Left ventricle myocardium inferior (tissue), 1 donor: ENCODE data around the gene PTGER1. TPM values are rescaled to one million over a fixed set of nuclear protein-coding genes. Genes with fewer than 3 reads are reported as not detected.
A peak's percentile ranks its signal among the peaks of the same experiment; 100 is the strongest.

Experiments used
- DNase-seq: peaks from one replicate; pipeline ENCODE4 v3.0.0-alpha.2; 2020
- H3K27ac ChIP-seq: fragments of 200-600 bp; replicated peaks from 2 replicates; pipeline ENCODE4 v1.8.0; 2021
- H3K27me3 ChIP-seq: fragments of 200-600 bp; 2 replicates; pipeline ENCODE4 v1.8.0; 2021; ENCODE audit warnings: low read depth
- H3K36me3 ChIP-seq: fragments of 200-600 bp; 2 replicates; pipeline ENCODE4 v1.8.0; 2021
- H3K4me1 ChIP-seq: fragments of 200-600 bp; 2 replicates; pipeline ENCODE4 v1.8.0; 2021
- H3K4me3 ChIP-seq: fragments of 200-600 bp; 2 replicates; pipeline ENCODE4 v1.8.0; 2021; ENCODE audit warnings: mild to moderate bottlenecking, moderate library complexity
- H3K9me3 ChIP-seq: fragments of 200-600 bp; replicated peaks from 2 replicates; pipeline ENCODE4 v1.8.0; 2021
- intact Hi-C: fragments of 100-400 bp; cut with micrococcal nuclease; formaldehyde crosslinking; loops from one replicate; pipeline ENCODE4 v1.11.0; 2022
- total RNA-seq: library from RNA; stranded (reverse); fragmentation: NEBNext Ultra II Directional; extraction: Animal tissue kit (Norgen Biotek cat#: 25700); gene quantifications from one replicate; pipeline ENCODE4 v1.2.1, GENCODE V29; 2021
- TF ChIP-seq, protein P1 (sequence below): fragments of 200-600 bp; IDR thresholded peaks from 2 replicates; pipeline ENCODE4 v1.8.0; 2021; ENCODE audit warnings: antibody characterized with exemption, mild to moderate bottlenecking, borderline replicate concordance
- donor health status: DM: no; HTN: yes; CAD: no; lungs with severe emphysema.

The PTGER1 gene
- total RNA-seq, 1 donor from 2014 or later, result not detected

DNA sequence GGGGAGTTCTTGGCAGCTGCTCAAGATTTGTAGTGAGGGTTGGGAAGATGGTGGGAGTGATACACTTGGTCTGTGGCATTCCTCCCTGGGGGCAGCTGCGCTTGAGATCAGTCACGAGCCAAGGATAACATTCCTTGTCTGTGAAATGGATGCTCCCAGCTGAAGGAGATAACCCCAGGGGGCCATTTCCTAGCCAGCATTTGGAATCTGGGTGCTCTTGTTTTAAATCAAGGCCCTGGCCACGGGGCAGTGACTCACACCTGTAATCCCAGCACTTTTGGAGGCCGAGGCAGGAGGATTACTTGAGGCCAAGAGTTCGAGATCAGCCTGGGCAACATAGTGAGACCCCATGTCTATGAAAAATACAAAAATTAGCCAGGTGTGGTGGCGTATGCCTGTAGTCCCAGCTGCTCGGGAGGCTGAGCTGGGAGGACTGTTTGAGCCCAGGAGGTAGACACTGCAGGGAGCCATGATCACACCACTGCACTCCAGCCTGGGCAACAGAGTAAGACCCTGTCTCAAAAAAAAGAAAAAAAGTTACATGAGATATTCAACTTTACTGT, 37.5 kb downstream of the PTGER1 start:
- no peak overlapping the region for H3K4me3 ChIP-seq
- no peak for DNase-seq
- H3K9me3 ChIP-seq, result no peaks in the 10 kb centered on the region
- peaks cover 17% of the 10 kb centered on the region for H3K36me3 ChIP-seq
- peaks cover 86% of the 10 kb centered on the region for H3K4me1 ChIP-seq
- TF ChIP-seq, protein P1, sequence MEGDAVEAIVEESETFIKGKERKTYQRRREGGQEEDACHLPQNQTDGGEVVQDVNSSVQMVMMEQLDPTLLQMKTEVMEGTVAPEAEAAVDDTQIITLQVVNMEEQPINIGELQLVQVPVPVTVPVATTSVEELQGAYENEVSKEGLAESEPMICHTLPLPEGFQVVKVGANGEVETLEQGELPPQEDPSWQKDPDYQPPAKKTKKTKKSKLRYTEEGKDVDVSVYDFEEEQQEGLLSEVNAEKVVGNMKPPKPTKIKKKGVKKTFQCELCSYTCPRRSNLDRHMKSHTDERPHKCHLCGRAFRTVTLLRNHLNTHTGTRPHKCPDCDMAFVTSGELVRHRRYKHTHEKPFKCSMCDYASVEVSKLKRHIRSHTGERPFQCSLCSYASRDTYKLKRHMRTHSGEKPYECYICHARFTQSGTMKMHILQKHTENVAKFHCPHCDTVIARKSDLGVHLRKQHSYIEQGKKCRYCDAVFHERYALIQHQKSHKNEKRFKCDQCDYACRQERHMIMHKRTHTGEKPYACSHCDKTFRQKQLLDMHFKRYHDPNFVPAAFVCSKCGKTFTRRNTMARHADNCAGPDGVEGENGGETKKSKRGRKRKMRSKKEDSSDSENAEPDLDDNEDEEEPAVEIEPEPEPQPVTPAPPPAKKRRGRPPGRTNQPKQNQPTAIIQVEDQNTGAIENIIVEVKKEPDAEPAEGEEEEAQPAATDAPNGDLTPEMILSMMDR, result no peak
- intact Hi-C loops, result no loop called here
- H3K27ac ChIP-seq, result peak overlapping the region; percentile 97
- no peaks in the 10 kb centered on the region for H3K27me3 ChIP-seq

DNA sequence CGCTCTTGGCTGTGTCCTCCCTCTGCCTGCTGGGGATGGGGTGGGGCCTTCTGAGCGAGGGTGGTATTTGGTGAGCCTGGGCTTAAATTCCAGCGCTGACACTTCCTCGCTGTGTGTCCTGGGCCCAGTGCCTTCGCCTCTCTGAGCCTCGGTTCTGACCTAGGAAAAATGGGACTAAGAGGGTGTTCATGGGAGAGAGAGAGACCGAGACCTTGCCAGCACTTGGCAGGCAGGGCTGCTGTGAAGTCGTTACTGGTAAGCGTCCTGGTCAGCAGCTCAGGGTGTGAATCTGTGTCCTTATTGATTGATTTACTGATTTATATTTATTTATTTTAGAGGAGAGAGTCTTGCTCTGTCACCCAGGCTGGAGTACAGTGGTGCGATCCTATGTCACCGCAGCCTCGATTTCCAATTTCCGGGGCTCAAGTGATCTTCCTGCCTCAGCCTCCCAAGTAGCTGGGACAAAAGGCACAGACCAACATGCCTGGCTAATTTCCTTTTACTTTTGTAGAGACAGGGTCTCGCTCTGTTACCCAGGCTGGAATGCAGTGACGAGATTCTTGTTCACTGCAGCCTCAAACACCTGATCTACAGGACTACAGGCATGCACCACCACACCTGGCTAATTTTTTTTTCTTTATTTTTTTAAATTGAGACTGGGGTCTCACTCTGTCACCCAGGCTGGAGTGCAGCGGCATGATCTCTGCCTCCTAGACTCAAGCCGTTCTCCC, 39.7 kb downstream of the PTGER1 start:
- no peaks in the 10 kb centered on the region for H3K36me3 ChIP-seq
- H3K9me3 ChIP-seq, result no peaks in the 10 kb centered on the region
- H3K27me3 ChIP-seq, result no peaks in the 10 kb centered on the region
- peak overlapping the region; percentile 93 for H3K4me3 ChIP-seq
- TF ChIP-seq, protein P1, result no peak
- H3K4me1 ChIP-seq, result peaks cover 84% of the 10 kb centered on the region
- DNase-seq, result no peak
- intact Hi-C loops, result no loop called here
- H3K27ac ChIP-seq, result peak overlapping the region; percentile 97

DNA sequence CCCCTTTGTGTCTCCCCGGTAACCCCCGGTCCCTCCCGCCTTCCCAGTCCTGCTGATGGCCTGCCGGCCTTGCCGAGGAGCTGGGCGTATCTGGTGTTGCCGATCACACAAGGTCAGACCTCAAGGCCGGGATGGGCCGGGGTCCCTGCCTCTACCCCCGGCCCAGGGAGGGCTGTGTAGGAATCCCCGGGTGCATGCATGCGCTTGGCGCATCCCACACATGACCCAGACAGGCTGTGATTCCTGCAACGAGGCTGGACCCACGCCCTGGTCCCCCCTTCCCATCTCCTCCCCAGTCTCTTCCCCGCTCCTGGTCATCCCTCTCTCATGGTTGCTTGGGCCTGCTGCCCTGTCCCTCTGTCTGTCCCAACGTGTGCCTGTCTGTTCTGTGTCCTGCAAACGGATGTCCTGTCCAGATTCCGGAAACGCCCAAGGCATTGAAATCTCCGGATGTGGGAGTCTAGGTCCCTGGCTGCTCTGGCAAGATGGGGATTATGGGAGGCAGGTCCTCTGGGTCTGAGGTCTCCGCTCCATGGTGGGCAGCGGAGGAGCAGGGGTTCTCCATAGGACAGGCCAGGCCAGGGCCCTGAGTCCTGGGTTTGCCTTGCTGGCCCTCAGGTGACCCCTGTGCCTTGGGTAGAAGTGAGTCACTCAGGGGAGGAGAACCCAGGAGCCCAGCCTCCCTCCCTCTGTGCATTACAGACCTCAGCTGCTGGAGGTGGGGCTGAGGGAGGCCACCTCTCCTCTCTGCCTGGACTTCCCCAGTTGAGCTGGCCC, 40.4 kb downstream of the PTGER1 start:
- intact Hi-C loops, result no loop called here
- no peaks in the 10 kb centered on the region for H3K9me3 ChIP-seq
- H3K27me3 ChIP-seq, result no peaks in the 10 kb centered on the region
- peaks cover 77% of the 10 kb centered on the region for H3K4me1 ChIP-seq
- peak overlapping the region; percentile 93 for H3K4me3 ChIP-seq
- DNase-seq, result peak; percentile 68
- H3K27ac ChIP-seq, result peak overlapping the region; percentile 97
- no peaks in the 10 kb centered on the region for H3K36me3 ChIP-seq
- TF ChIP-seq, protein P1, result no peak

DNA sequence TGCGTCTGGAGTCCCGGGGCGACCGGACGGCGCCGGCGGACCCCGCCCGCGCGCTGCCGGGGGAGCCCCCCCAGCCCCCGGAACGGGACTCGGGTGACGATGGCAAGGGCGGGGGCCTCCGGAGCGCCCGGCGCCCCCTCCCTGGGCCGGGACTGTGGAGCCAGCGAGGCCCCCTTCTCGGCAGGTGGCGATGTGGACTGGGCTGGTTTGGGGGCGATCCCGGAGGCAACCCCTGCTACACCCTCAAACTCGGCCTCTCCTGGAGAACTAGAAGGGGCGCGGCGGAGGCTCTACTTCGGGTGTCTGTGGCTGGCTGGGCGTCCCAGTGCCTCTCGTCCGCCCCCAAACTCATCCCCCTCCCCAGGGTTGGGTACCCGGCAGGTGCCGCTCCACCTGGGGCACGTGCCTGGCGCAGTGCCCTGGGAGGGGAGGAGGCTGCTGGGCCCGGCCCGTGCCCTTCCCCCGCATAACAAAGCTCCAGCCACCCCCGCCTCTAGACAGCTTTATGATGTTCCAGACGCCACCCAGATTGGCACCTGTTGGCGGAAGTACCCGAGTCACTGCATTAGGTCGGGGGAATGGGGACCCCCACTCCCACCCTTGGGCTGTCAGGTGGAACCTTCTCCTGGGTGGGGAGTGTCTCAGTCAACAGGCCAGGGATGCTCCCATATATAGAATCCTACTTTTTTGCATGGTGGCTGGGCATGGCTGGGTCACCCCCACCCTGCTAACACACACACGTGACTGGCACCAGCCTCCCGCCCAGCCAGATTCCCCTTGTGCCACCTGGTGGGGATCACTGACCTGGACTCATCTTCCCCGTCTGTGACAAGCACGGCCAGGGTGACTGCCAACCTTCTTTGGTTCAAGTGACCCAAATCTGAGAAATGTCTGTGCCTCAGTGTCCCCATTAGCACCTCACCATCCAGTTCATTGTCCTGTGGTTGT, 41.3 kb downstream of the PTGER1 start:
- DNase-seq, result no peak
- Histone ChIP-seq H3K27me3 (no peaks in the 10 kb centered on the region), H3K27ac (peak overlapping the region; percentile 97), H3K4me3 (peak overlapping the region; percentile 93), H3K36me3 (no peaks in the 10 kb centered on the region), H3K4me1 (peaks cover 68% of the 10 kb centered on the region), H3K9me3 (no peaks in the 10 kb centered on the region)
- TF ChIP-seq, protein P1, result no peak
- intact Hi-C loops, result no loop called here
